BE2C (cell line): ENCODE results near the gene SPPL2A.

ENCODE experiments used
- DNase-seq: peaks from one replicate; pipeline ENCODE4 v3.0.0-alpha.2; 2020
- H3K27me3 ChIP-seq: fragments of 250-450 bp; sonication (Bioruptor Pico); 2 replicates; pipeline ENCODE4 v1.5.1; 2020; ENCODE audit warnings: mild to moderate bottlenecking
- H3K36me3 ChIP-seq: fragments of 250-450 bp; sonication (Bioruptor Pico); 2 replicates; pipeline ENCODE4 v1.5.1; 2020; ENCODE audit warnings: mild to moderate bottlenecking
- H3K4me1 ChIP-seq: fragments of 250-450 bp; sonication (Bioruptor Pico); 2 replicates; pipeline ENCODE4 v1.5.1; 2020
- H3K4me3 ChIP-seq: 2 replicates; pipeline ENCODE4 v1.5.1; 2011; ENCODE audit warnings: low read depth, low read length
- H3K9me3 ChIP-seq: fragments of 250-450 bp; sonication (Bioruptor Pico); 2 replicates; pipeline ENCODE4 v1.5.1; 2020
- CTCF ChIP-seq: IDR thresholded peaks from 2 replicates; pipeline ENCODE4 v1.5.1; 2012; ENCODE audit warnings: mild to moderate bottlenecking, low read depth, low read length

SPPL2A gene

GRCh38 chr15:50758712-50759205 is 6.7 kb downstream of the SPPL2A start:
- no peak overlapping the region for H3K4me3 ChIP-seq
- H3K9me3 ChIP-seq, result no peaks in the 10 kb centered on the region
- no peaks in the 10 kb centered on the region for H3K4me1 ChIP-seq
- DNase-seq, result no peak
- no peaks in the 10 kb centered on the region for H3K27me3 ChIP-seq
- no peaks in the 10 kb centered on the region; the same call in 1 of the 2 replicates for H3K36me3 ChIP-seq
- TF ChIP-seq CTCF, result no peak

GRCh38 chr15:50753463-50753862 is 12.0 kb downstream of the SPPL2A start:
- no peaks in the 10 kb centered on the region for H3K9me3 ChIP-seq
- no peaks in the 10 kb centered on the region for H3K27me3 ChIP-seq
- H3K36me3 ChIP-seq, result no peaks in the 10 kb centered on the region; the same call in 1 of the 2 replicates
- H3K4me3 ChIP-seq, result no peak overlapping the region
- H3K4me1 ChIP-seq, result no peaks in the 10 kb centered on the region
- TF ChIP-seq CTCF, result no peak
- DNase-seq, result no peak

- peaks cover 12% of the 10 kb centered on the region for H3K36me3 ChIP-seq
- H3K27me3 ChIP-seq, result no peaks in the 10 kb centered on the region
- TF ChIP-seq CTCF, result no peak
- H3K9me3 ChIP-seq, result no peaks in the 10 kb centered on the region
- H3K4me3 ChIP-seq, result no peak overlapping the region
- DNase-seq, result no peak
- no peaks in the 10 kb centered on the region for H3K4me1 ChIP-seq
Measured at GRCh38 chr15:50751394-50751793, 14.1 kb downstream of the SPPL2A start.

GRCh38 chr15:50750227-50750705 is 15.2 kb downstream of the SPPL2A start:
- Histone ChIP-seq H3K9me3 (no peaks in the 10 kb centered on the region), H3K4me3 (no peak overlapping the region), H3K36me3 (peaks cover 12% of the 10 kb centered on the region), H3K4me1 (no peaks in the 10 kb centered on the region), H3K27me3 (no peaks in the 10 kb centered on the region)
- no peak for DNase-seq
- no peak for TF ChIP-seq CTCF

- no peak for DNase-seq
- Histone ChIP-seq H3K4me1 (no peaks in the 10 kb centered on the region), H3K9me3 (no peaks in the 10 kb centered on the region), H3K4me3 (no peak overlapping the region), H3K36me3 (peaks cover 12% of the 10 kb centered on the region), H3K27me3 (no peaks in the 10 kb centered on the region)
- TF ChIP-seq CTCF, result no peak
Measured at GRCh38 chr15:50747523-50747922, 18.0 kb downstream of the SPPL2A start.

GRCh38 chr15:50744601-50745000 is 20.9 kb downstream of the SPPL2A start:
- DNase-seq, result no peak
- H3K36me3 ChIP-seq, result peaks cover 12% of the 10 kb centered on the region
- H3K4me1 ChIP-seq, result no peaks in the 10 kb centered on the region
- no peak for TF ChIP-seq CTCF
- no peak overlapping the region for H3K4me3 ChIP-seq
- no peaks in the 10 kb centered on the region for H3K9me3 ChIP-seq
- H3K27me3 ChIP-seq, result no peaks in the 10 kb centered on the region
